ENCODE measurements around the gene GTF3C5. TPM values are rescaled to one million over a fixed set of nuclear protein-coding genes. Genes with fewer than 3 reads are reported as not detected.
"Not testable (repeated sequence)": the region's sequence is repeated elsewhere in the genome, so short reads cannot be mapped to it uniquely, and the experiment has no call there.

Gene GTF3C5
- polyA plus RNA-seq, 4 donors: 62.5 to 69.0 (median 68.7) TPM

DNA sequence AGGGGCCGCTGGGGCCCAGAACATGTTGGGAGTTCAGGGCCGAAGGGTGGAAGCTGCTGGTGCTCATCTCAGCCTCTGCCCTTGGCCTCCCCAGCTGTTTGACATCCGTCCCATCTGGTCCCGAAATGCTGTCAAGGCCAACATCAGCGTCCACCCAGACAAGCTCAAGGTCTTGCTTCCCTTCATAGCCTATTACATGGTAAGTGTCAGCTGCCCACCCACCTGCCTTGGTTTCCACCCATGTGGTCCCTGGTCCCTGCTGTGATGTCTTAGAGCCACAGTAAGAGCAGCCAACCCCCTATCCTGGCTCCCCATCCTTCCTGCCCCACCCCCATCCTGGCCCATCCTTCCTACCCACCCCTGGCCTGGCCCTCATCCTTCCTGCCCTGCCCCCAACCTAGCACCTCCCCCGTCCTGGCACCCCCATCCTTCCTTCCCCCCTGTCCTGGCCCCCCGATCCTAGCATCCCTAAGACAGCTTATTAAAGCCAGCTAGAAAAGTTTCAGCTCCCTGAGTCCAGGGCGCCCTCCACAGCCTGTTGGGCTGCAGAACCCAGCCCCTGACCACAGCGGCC lies 21.3 kb downstream of the GTF3C5 start:
- no peak for DNase-seq (ENCODE audit: low read depth in 4 of 4, low spot score in 3 of 4)

DNA sequence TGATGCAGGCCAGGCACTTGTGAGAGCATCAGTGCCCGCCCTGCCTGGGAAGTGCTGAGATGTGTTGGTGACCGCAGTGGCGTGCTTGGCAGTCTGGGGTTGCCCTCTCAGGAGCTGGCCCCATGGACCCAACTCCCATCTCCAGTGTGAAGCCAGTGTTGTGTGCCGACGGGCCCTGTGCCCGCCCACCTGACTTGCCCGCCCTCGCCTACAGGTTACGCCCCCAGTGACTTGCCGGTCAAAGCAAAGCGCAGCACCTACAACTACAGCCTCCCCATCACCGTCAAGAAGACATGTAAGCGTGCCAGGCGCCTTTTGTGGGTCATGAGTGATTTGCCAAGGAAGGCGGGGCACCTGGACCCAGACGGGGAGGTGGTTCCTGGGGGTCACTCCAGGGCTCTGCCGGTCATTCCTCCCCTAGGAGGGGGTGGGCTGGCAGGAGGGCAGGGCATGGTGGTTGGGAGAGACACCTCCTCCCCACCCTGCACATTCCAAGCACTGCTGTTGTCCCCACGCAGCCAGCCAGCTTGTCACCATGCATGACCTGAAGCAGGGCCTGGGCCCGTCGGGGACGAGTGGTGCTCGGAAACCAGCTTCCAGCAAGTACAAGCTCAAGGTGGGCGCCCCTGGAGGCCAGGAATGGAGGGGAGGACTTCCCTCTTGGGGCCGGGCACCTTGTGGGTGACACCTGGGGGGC lies 23.5 kb downstream of the GTF3C5 start:
- no peak for DNase-seq (ENCODE audit: low read depth in 4 of 4, low spot score in 3 of 4)

DNA sequence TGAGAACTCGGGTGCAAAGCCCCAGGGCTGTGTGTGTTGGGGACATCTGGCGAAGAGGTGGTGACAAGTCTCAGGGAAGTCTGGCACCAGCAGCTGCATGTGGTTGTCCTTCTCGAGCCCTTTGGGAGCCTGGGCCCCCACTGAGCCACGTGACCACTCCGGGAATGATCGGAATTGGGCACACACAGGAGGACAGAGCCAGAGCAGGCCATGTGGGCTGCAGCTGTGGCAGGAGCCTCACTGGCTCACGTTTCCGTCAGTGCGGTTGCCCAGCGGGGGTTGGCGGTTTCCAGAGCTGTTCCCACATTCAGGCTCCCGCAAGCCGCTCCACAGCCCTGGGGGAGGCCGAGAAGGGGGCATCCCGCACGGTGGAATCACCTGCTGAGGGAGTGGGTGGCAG lies 24.2 kb downstream of the GTF3C5 start:
- no peak for DNase-seq (ENCODE audit: low read depth in 4 of 4, low spot score in 3 of 4)

DNA sequence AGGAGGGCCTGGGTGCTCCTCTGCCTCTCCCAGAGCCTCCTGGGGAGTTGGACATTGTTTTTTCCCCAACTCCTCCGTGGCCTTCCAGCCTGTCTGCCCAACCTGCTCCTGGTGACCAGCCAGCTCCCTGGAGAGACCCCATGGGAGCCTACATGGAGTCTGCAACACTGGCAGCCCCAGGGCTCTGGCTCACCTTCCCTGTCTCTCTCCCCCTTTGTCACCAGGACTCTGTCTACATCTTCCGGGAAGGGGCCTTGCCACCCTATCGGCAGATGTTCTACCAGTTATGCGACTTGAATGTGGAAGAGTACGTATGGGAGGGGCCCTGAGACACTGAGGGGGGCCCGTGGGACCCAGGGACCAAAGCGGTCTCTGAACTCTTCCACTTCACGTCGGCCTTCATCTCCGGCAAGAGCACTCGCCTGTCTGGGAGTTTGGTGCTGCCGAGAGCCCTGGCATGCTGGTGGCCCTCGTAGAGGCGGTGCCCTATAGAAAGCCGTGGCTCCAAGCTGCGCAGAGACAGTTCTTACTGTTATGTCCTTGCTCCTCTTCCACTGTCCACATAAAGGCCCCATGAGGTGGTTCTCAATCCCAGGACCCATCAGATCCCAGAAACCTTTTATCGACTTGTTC lies 25.1 kb downstream of the GTF3C5 start:
- no peak for DNase-seq (ENCODE audit: low read depth in 4 of 4, low spot score in 3 of 4)

DNA sequence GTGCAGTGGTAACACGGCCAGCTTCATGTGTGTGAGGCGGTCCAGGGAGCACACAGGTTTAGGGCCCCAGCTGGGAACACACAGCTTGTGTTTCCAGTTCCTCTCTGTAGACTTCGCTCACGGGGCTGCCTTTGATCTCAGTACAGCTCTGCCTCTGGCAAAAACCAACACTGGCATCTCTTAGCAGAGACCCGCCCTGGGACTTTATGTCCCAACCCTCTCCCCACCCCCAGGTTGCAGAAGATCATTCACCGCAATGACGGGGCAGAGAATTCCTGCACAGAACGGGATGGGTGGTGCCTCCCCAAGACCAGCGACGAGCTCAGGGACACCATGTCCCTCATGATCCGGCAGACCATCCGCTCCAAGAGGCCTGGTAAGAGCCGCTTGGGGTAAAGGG lies 25.7 kb downstream of the GTF3C5 start:
- DNase-seq (ENCODE audit: low read depth in 4 of 4, low spot score in 3 of 4): no peak

DNA sequence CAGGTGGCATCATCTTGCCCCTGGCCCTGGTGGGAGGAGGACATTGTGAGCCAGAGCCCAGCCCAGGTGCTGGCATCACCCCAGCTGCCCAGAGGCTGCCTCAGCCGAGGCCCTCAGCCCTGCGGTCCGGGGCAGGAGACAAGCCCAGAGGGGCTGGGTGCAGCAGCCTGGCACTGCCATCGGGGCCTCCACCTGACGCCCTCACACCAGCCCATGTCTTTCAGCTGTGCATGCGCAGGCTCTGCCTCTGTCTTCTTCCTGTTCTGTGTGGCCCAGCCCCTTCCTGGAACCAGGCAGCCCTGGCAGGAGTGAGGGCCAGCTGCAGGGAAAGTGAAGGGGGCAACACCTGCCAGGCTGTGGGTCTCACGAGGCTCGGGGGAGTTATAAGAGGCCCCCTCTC lies 26.2 kb downstream of the GTF3C5 start:
- DNase-seq (ENCODE audit: low read depth in 4 of 4, low spot score in 3 of 4): no peak

DNA sequence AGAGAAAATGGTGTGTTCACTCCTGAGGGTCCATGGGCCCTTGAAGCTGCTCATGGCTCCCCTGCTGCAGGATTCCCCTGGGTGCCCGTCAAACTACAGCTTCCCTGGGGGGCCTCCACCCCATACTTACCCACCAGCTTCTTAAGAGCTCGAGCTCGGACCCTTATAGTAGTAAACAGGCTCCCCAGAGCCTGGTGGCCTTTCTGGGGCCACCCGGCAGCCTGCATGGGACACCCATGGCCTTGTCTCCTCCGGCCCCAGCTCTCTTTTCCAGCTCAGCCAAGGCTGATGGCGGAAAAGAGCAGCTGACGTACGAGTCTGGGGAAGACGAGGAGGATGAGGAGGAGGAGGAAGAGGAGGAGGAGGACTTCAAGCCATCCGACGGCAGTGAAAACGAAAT lies 26.8 kb downstream of the GTF3C5 start:
- no peak for DNase-seq (ENCODE audit: low read depth in 4 of 4, low spot score in 3 of 4)

DNA sequence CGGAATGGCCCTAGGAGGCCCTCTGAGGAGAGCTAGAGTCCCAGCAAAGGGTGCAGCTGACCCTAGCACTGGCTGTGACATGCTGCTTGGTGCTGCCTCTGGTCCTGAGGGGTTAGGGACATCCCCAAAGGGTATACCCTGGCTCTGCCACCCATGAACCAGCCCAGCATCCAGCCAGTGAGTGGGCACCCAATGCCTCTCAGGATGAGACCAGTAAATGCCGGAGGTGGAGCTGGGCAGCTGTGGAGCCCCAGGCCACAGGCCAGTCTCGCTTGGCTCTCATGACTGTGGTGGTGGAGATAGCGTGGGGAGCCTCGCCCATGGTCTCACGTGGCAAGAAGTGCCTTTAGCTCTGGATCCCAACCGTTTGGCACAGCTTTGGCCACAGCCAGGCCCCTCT lies 27.3 kb downstream of the GTF3C5 start:
- DNase-seq (ENCODE audit: low read depth in 4 of 4, low spot score in 3 of 4): no peak

DNA sequence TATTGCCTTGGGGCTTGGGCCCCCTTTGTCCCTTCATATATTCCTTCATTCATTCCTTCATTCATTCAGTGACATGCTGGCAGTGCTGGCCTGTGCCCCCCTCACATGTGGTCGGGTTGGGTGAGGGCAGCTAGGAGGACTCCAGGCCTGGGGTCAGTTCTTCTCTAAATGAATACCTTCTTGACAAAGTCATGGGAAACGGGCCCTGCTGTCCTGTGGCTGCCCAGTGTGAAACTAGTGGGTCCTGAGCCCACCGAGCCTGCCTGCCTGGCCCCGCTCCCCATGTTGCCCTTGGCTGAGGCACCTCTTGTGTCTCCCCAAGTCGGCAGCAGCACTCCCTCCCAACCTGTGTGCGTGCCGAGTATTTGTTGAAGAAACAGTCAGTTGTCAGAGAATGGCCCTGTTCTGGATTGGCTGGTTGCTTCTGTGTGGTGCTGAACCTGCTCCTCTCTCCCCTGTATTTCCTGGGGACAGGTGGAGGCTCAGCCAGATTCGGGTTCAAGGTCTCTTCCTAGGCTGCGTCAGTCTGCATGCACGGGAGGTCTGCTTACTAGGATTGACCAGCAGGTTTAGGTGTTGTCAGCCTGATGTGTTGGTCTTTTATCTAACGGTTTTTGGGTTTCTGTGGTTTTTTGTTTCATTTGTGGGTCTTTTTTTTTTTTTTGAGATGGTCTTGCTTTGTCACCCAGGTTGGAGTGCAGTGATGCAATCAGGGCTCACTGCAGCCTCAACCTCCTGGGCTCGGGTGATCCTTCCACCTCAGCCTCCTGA lies 27.9 kb downstream of the GTF3C5 start:
- DNase-seq (ENCODE audit: low read depth in 4 of 4, low spot score in 3 of 4): no peak

DNA sequence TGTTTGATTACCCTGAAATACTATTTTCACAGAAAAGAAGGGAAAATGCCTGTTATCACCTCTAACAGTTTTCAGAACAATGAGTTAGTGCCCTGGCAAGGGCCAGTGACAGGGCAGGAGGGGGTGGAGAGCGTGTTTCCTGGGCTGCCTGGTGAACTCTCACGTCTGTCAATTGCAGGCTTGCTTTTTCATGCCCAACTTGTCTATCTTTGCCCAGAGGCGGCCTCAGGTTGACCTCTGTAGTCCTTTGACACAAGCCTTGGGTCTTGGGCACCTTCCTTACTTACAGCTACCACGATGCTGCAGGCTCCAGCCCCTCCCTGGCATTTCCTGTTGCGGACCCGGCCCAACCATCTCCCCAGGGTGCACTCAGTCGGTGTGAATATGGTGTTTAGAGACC lies 28.8 kb downstream of the GTF3C5 start:
- DNase-seq (ENCODE audit: low read depth in 4 of 4, low spot score in 3 of 4): no peak

DNA sequence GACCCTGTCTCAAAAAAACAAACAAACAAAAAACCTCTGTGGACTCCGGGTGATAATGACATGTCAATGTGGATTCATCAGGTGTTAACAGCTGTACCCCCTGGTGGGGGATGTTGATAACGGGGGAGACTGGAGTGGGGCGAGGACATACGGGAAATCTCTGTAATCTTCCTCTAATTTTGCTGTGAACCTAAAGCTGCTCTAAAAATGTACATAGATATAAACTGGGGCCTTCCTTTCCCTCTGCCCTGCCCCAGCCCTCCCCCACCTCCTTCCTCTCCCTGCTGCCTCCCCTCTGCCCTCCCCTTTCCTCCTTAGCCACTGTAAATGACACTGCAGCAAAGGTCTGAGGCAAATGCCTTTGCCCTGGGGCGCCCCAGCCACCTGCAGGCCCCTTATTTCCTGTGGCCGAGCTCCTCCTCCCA lies 29.6 kb downstream of the GTF3C5 start:
- no peak for DNase-seq (ENCODE audit: low read depth in 4 of 4, low spot score in 3 of 4)

DNA sequence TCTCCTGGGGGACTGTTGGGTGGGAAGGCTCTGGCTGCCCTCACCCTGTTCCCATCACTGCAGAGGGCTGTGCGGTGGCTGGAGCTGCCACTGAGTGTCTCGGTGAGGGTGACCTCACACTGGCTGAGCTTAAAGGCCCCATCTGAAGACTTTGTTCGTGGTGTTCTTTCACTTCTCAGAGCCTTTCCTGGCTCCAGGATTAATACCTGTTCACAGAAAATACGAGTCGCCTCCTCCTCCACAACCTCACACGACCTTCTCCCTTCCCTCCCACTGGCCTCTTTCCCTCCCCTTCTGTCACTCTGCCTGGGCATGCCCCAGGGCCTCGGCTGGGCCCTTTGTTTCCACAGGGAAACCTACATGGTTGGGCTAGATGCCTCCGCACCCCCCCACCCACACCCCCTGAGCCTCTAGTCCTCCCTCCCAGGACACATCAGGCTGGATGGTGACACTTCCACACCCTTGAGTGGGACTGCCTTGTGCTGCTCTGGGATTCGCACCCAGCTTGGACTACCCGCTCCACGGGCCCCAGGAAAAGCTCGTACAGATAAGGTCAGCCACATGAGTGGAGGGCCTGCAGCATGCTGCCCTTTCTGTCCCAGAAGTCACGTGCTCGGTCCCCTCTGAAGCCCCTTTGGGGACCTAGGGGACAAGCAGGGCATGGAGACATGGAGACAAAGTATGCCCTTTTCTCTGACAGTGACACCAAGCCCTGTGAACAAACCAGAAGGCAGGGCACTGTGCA lies 30.4 kb downstream of the GTF3C5 start:
- not testable (repeated sequence) for DNase-seq (ENCODE audit: low read depth in 4 of 4, low spot score in 3 of 4)

DNA sequence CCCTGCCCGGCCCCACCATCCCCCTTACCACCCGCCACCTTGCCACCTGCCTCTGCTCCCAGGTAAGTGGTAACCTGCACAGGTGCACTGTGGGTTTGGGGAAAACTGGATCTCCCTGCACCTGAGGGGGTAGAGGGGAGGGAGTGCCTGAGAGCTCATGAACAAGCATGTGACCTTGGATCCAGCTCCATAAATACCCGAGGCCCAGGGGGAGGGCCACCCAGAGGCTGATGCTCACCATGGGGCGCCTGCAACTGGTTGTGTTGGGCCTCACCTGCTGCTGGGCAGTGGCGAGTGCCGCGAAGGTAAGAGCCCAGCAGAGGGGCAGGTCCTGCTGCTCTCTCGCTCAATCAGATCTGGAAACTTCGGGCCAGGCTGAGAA lies 31.0 kb downstream of the GTF3C5 start, which contains the start of gene CEL:
TSS of gene CEL (plus strand) at position 218 of the 382 bp plus-strand sequence. CDS start at position 240, 22 bp downstream.
- not testable (repeated sequence) for DNase-seq (ENCODE audit: low read depth in 4 of 4, low spot score in 3 of 4)

DNA sequence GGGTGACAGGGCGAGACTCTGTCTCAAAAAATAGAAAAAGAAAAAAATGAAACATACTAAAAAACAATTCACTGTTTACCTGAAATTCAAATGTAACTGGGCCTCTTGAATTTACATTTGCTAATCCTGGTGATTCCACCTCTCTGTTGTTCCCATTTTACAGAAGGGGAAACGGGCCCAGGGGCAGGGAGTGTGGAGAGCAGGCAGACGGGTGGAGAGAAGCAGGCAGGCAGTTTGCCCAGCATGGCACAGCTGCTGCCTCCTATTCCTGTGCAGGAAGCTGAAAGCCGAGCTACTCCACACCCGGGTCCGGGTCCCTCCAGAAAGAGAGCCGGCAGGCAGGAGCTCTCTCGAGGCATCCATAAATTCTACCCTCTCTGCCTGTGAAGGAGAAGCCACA lies 31.8 kb downstream of the GTF3C5 start:
- DNase-seq (ENCODE audit: low read depth in 4 of 4, low spot score in 3 of 4): not testable (repeated sequence)

DNA sequence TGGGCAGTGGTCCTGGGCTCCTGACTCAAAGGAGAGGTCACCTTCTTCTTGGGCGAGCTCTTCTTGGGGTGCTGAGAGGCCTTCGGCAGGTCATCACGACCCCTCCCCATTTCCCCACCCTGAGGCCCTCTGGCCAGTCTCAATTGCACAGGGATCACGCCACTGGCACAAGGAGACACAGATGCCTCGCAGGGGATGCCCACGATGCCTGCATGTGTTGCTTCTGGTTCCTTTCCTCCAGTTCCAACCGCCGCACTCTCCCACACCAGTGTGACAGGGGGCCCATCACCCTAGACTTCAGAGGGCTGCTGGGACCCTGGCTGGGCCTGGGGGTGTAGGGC lies 32.3 kb downstream of the GTF3C5 start:
- DNase-seq (ENCODE audit: low read depth in 4 of 4, low spot score in 3 of 4): no peak

DNA sequence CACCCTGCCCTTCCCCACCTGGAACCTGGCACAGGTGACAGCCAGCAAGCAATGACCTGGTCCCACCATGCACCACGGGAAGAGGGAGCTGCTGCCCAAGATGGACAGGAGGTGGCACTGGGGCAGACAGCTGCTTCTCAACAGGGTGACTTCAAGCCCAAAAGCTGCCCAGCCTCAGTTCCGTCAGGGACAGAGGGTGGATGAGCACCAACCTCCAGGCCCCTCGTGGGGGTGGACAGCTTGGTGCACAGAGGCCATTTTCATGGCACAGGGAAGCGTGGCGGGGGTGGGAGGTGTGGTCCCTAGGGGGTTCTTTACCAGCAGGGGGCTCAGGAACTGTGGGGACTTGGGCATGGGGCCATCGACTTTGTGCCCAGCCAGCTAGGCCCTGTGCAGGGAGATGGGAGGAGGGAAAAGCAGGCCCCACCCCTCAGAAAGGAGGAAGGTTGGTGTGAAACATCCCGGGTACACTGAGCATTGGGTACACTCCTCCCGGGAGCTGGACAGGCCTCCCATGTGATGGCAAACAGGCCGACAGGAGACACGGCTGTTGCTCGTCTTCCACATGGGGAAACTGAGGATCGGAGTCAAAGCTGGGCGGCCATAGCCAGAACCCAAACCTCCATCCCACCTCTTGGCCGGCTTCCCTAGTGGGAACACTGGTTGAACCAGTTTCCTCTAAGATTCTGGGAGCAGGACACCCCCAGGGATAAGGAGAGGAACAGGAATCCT lies 32.9 kb downstream of the GTF3C5 start:
- DNase-seq (ENCODE audit: low read depth in 4 of 4, low spot score in 3 of 4): no peak

DNA sequence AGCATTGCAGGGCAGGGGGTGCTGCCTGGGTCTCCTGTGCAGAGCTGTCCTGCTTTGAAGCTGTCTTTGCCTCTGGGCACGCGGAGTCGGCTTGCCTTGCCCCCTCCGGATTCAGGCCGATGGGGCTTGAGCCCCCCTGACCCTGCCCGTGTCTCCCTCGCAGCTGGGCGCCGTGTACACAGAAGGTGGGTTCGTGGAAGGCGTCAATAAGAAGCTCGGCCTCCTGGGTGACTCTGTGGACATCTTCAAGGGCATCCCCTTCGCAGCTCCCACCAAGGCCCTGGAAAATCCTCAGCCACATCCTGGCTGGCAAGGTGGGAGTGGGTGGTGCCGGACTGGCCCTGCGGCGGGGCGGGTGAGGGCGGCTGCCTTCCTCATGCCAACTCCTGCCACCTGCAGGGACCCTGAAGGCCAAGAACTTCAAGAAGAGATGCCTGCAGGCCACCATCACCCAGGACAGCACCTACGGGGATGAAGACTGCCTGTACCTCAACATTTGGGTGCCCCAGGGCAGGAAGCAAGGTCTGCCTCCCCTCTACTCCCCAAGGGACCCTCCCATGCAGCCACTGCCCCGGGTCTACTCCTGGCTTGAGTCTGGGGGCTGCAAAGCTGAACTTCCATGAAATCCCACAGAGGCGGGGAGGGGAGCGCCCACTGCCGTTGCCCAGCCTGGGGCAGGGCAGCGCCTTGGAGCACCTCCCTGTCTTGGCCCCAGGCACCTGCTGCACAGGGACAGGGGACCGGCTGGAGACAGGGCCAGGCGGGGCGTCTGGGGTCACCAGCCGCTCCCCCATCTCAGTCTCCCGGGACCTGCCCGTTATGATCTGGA lies 33.7 kb downstream of the GTF3C5 start:
- no peak for DNase-seq (ENCODE audit: low read depth in 4 of 4, low spot score in 3 of 4)

DNA sequence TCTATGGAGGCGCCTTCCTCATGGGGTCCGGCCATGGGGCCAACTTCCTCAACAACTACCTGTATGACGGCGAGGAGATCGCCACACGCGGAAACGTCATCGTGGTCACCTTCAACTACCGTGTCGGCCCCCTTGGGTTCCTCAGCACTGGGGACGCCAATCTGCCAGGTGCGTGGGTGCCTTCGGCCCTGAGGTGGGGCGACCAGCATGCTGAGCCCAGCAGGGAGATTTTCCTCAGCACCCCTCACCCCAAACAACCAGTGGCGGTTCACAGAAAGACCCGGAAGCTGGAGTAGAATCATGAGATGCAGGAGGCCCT lies 34.2 kb downstream of the GTF3C5 start:
- DNase-seq (ENCODE audit: low read depth in 4 of 4, low spot score in 3 of 4): no peak

Measured in right renal pelvis (tissue), 4 donors.